ENCODE results near the gene NCKAP5. TPM values are rescaled to one million over a fixed set of nuclear protein-coding genes. Genes with fewer than 3 reads are reported as not detected.

The NCKAP5 gene
- total RNA-seq, 4 donors from 2014 or later: 0.37 to 1.3 (median 0.83) TPM

DNA sequence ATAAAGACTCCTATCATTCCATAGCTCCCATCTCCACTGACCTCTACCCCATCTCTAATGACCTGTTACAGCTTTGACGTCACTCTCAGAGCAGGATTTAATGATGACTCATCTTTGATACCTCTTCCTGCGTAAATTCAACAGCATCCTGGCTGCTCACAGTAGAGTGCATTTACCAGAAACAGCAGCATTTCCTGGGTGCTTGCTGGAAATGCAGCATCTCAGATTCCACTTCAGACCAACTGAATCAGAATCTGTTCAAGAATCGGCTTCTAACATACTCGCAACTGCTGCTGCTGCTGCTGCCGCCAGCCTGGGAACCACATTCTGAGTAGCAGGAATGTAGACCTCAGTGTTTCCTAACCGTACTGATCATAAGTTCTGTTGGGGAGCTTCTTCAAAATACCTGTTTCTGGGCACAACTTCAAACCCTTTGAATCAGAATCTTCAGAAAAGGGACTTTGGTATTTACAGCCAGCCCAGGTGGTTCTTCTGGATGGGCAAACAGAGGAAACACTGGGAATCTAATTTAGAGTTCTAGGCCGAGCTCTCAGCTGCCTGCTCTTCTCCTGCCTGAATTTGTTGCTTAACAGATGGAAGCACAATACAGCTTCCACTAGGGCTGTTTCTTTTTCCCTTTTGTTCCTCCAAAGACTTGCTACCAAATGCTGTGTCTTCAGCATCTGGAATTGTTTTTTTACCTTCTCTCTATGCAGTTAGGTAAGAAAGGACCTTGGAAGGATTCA lies 241.4 kb downstream of the NCKAP5 start:
- TF ChIP-seq, protein P1, sequence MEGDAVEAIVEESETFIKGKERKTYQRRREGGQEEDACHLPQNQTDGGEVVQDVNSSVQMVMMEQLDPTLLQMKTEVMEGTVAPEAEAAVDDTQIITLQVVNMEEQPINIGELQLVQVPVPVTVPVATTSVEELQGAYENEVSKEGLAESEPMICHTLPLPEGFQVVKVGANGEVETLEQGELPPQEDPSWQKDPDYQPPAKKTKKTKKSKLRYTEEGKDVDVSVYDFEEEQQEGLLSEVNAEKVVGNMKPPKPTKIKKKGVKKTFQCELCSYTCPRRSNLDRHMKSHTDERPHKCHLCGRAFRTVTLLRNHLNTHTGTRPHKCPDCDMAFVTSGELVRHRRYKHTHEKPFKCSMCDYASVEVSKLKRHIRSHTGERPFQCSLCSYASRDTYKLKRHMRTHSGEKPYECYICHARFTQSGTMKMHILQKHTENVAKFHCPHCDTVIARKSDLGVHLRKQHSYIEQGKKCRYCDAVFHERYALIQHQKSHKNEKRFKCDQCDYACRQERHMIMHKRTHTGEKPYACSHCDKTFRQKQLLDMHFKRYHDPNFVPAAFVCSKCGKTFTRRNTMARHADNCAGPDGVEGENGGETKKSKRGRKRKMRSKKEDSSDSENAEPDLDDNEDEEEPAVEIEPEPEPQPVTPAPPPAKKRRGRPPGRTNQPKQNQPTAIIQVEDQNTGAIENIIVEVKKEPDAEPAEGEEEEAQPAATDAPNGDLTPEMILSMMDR (IDR thresholded peaks at IDR 0.05): no peak
- ATAC-seq (ENCODE audit: low FRiP score) (no peak), DNase-seq (ENCODE audit: low spot score) (no peak)

DNA sequence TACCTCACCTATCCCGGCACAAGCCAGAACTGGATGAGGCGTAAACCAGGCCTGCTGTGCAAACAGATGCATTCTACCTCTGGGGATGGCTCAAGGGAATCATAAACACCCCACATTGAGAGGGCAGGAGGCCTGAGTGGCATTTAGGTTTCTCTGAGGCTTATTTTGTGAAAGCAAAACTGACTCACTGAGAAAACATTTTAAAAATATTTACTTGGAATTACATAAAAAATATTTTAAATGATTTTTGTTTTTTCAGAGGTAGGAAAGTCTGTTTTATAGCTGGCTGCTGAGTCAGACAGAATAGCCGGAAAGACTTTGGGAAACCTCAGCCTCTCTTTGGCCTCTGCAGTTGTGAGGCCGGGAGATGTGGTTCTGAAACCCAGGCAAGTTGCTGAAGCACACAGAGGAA lies 244.1 kb downstream of the NCKAP5 start:
- TF ChIP-seq, protein P1 (IDR thresholded peaks at IDR 0.05): no peak
- ATAC-seq (ENCODE audit: low FRiP score): no peak
- DNase-seq (ENCODE audit: low spot score): no peak

DNA sequence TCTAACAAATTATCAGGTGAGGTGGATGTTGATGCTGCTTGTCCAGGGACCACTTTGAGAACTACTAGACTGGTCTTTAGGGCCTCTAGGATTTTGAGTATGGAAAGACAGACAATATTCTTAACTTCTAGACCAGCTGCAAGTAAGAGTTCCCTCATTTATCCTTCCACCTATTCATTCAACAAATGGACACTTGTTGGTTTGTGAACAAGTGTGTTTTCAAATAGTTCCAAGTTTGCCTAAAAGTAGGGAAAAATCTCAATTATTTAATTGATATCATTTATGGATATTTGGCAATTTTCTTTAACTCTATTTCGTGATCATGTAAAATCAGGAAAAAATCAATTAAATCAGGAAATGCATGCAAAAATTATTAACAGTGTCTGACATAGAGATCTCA lies 245.4 kb downstream of the NCKAP5 start:
- DNase-seq (ENCODE audit: low spot score) (no peak), ATAC-seq (ENCODE audit: low FRiP score) (no peak)
- TF ChIP-seq, protein P1 (IDR thresholded peaks at IDR 0.05): no peak

DNA sequence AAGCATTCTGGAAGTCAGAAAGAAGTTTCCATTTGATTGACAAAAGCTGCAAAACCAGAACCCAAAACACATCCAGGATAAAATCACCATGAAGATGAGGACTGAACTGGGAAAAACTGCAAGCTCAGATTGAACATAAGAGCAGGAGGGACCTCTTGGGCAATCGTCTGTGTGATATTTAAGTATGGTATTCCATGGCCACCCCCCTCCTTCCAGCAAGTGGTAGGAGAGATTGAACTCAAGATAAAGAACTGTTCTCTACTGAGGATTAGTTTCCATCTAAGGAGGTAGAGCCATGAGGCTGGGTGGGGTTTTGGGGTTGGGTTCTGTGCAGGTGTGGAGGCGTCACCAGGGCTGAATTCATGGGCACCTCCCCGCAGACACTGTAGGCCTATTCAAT lies 251.1 kb downstream of the NCKAP5 start:
- no peak for DNase-seq (ENCODE audit: low spot score)
- TF ChIP-seq, protein P1 (IDR thresholded peaks at IDR 0.05): no peak
- no peak for ATAC-seq (ENCODE audit: low FRiP score)

DNA sequence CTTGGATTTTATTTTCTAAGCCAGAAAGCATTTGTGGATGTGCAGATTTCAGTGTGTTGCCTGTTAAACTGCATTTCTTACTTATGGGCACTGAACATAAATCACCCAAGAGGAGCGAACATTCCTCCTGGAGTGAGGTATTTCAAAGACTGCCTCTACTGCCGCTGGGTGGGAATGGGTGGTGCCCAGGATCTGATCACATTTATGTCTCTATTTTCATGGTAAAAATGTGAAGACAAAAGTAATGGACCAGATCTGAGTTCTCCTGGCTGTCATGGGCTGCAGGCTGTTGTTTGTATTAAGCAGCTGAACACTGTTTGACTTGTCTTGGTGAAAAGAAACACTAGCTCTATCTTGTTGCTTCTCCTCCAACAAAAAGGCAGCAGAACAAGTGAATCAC lies 251.7 kb downstream of the NCKAP5 start:
- ATAC-seq (ENCODE audit: low FRiP score): no peak
- DNase-seq (ENCODE audit: low spot score): no peak
- TF ChIP-seq, protein P1 (IDR thresholded peaks at IDR 0.05): no peak

DNA sequence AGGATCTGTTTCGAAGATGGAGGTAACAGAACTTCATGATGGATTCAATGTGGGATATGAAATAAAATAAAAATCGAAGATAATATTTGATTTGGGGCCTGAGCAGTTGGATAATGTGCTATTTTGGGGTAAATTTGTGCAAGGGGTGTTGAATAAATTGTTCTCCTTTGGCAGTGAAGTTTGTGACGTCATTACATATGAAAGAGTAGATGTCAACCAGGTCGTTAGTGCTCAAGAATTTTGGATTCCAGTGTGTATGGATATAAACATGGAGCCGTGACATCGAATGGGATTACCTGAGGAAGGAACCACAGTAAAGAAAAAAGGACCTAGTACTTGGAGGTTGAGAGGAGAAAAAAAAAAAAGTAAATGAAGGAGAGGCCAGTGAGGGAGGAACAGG lies 253.0 kb downstream of the NCKAP5 start:
- ATAC-seq (ENCODE audit: low FRiP score) (no peak), DNase-seq (ENCODE audit: low spot score) (no peak)
- TF ChIP-seq, protein P1 (IDR thresholded peaks at IDR 0.05): no peak

DNA sequence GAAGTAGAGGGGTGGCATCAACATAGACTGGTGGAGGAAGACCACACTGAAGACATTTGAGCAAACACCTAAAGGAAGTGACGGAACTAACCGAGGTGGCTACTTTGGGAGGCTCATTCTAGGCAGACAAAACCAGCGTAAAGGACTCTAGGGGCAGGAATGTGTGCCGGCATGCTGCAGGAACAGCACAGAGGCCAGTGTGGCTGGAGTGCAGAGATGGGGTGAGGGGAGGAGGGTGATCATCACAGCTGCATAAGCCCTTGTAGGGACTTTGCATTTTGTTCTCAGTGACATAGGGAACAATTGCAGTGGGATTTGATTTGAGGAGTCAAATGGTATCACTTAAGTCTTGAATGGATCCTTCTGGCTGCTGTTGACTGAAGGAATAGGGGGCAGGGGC lies 253.5 kb downstream of the NCKAP5 start:
- DNase-seq (ENCODE audit: low spot score) (no peak), ATAC-seq (ENCODE audit: low FRiP score) (no peak)
- TF ChIP-seq, protein P1 (IDR thresholded peaks at IDR 0.05): no peak
